HUES48 (cell line): Measurements from ENCODE around the gene TTC28.
"Not testable (repeated sequence)": the region's sequence is repeated elsewhere in the genome, so short reads cannot be mapped to it uniquely, and the experiment has no call there.

Experiments
- H3K27ac ChIP-seq: one replicate; pipeline ENCODE4 v1.7.0; 2013; ENCODE audit warnings: low read depth, low read length, inconsistent platforms
- H3K27me3 ChIP-seq: 2 replicates; pipeline ENCODE4 v1.6.1; 2013; ENCODE audit warnings: mild to moderate bottlenecking, low read length; ENCODE audit not compliant: control insufficient read depth, insufficient read depth
- H3K36me3 ChIP-seq: 2 replicates; pipeline ENCODE4 v1.6.1; 2013; ENCODE audit warnings: low read length; ENCODE audit not compliant: control insufficient read depth, insufficient read depth
- H3K4me1 ChIP-seq: 2 replicates; pipeline ENCODE4 v1.6.1; 2013; ENCODE audit warnings: mild to moderate bottlenecking, low read length; ENCODE audit not compliant: control insufficient read depth, insufficient read depth
- H3K4me3 ChIP-seq: 2 replicates; pipeline ENCODE4 v1.5.1; 2013; ENCODE audit warnings: mild to moderate bottlenecking, low read depth, low read length
- H3K9ac ChIP-seq: 2 replicates; pipeline ENCODE4 v1.6.1; 2013; ENCODE audit warnings: mild to moderate bottlenecking, low read depth, low read length, moderate library complexity
- H3K9me3 ChIP-seq: 2 replicates; pipeline ENCODE4 v1.6.1; 2013; ENCODE audit warnings: low read length; ENCODE audit not compliant: control insufficient read depth, insufficient read depth

The TTC28 gene

DNA sequence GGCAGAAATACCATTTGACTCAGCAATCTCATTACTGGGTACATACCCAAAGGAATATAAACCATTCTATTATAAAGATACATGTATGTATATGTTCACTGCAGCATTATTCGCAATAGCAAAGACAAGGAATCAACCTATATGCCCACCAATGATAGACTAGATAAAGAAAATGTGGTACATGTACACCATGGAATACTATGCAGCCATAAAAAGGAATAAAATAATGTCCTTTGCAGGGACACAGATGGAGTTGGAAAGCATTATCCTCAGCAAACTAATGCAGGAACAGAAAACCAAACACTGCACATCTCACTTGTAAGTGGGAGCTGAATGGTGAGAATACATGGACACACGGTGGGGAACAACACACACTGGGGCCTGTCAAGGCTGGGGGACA, 167.3 kb downstream of the TTC28 start:
- H3K9me3 ChIP-seq, H3K27me3 ChIP-seq: not testable (repeated sequence)

DNA sequence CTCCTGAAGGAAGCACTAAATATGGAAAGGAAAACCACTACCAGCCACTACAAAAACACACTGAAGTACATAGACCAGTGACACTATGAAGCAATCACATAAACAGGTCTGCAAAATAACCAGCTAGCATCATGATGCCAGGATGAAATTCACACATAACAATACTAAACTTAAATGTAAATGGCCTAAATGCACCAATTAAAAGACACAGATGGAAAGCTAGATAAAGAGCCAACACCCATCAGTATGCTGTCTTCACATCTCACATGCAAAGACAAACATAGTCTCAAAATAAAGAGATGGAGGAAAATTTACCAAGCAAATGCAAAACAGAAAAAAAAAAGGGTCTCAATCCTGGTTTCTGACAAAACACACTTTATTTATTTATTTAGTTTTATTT, 171.7 kb downstream of the TTC28 start:
- Histone ChIP-seq H3K36me3 (no peaks in the 10 kb centered on the region), H3K4me1 (no peaks in the 10 kb centered on the region; the same call in 1 of the 2 replicates), H3K27me3 (no peaks in the 10 kb centered on the region), H3K9ac (no peak overlapping the region), H3K9me3 (no peaks in the 10 kb centered on the region), H3K27ac (no peak overlapping the region), H3K4me3 (no peak overlapping the region)

More for the DNA sequence above, 167.3 kb downstream of the TTC28 start:
- H3K4me3 ChIP-seq, H3K9ac ChIP-seq, H3K36me3 ChIP-seq, H3K4me1 ChIP-seq, H3K27ac ChIP-seq: not testable (repeated sequence)

GRCh38 chr22:28506150-28506535, 173.5 kb downstream of the TTC28 start:
- no peaks in the 10 kb centered on the region; the same call in 1 of the 2 replicates for H3K4me1 ChIP-seq
- H3K27ac ChIP-seq, result no peak overlapping the region

DNA sequence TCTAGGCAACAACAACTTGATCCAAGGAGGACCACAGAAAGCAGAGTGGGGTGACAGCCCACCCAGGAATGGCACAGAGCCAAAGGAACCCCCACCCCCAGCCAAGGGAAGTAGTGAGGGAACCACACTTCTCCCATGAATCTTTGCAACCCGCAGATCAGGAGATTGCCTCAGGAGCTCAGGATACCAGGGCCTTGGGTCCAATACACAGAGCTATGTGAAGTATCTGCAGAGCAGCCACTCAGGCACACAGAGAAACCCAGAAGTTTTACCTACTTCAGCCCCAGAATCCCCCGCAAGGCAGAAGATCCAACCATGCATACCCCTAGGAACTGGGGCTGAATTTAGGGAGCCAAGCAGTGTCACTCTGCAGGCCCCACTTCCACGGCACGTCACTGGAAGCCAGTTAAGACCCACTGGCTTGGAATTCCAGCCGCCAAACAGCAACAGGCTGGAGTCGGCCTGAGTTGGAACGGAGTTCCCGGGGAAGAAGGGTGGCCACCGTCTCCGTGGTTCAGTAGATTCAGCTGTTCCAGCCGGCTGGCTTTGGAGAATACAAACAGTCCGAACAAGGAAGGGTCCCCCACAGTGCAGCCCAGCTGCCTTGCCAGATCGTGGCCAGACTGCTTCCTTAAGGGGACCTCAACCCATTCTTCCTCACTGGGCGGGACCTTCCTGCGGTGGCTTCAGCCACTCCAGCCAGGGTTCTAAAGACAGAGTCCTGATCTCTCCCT, 174.1 kb downstream of the TTC28 start:
- Histone ChIP-seq H3K9me3 (no peaks in the 10 kb centered on the region), H3K4me1 (no peaks in the 10 kb centered on the region; the same call in 1 of the 2 replicates), H3K27me3 (no peaks in the 10 kb centered on the region), H3K9ac (no peak overlapping the region), H3K36me3 (no peaks in the 10 kb centered on the region), H3K4me3 (no peak overlapping the region), H3K27ac (no peak overlapping the region)

More at GRCh38 chr22:28506150-28506535, 173.5 kb downstream of the TTC28 start:
- Histone ChIP-seq H3K27me3 (no peaks in the 10 kb centered on the region), H3K36me3 (no peaks in the 10 kb centered on the region), H3K9me3 (no peaks in the 10 kb centered on the region), H3K9ac (no peak overlapping the region), H3K4me3 (no peak overlapping the region)

DNA sequence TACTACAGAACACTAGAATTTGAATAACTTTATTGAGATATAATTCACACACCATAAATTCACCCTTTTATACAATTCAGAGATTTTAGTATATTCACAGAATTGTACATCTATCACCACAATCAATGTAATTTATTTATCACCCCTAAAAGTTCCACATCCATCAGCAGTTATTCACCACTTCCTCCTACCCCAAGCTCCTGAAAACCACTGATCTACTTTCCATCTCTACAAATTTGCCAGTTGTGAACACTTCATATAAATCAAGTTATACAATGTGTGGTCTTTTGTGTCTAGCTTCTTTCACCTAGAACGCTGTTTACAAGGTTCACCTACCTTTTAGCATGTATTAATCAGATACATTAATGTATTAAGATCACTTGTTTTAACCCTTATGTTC, 179.6 kb downstream of the TTC28 start:
- H3K27ac ChIP-seq, result no peak overlapping the region
- no peaks in the 10 kb centered on the region for H3K9me3 ChIP-seq
- H3K9ac ChIP-seq, result no peak overlapping the region

DNA sequence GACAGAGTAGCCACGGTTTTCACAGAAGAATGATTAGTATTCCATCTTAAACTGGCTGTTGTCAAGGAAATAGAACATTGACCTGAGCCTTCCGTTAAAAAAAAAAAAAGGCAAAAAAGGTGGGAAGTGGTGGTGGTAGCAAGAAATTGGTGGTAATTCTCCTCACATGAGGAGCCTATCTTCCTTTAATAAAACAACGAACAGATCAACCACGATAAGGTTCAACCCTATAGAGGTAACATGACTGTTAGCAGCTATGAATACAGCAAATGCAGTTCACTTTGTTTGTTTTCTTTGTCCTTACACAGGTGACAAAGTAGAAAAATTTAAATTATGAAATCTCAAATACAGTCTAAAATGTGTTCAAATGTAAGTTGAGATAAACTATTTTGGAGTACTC, 181.6 kb downstream of the TTC28 start:
- Histone ChIP-seq H3K4me1 (no peaks in the 10 kb centered on the region), H3K9me3 (no peaks in the 10 kb centered on the region), H3K27ac (no peak overlapping the region), H3K36me3 (no peaks in the 10 kb centered on the region), H3K27me3 (no peaks in the 10 kb centered on the region), H3K4me3 (no peak overlapping the region), H3K9ac (no peak overlapping the region)

More for the DNA sequence above, 179.6 kb downstream of the TTC28 start:
- Histone ChIP-seq H3K36me3 (no peaks in the 10 kb centered on the region), H3K4me1 (no peaks in the 10 kb centered on the region), H3K27me3 (no peaks in the 10 kb centered on the region), H3K4me3 (no peak overlapping the region)

DNA sequence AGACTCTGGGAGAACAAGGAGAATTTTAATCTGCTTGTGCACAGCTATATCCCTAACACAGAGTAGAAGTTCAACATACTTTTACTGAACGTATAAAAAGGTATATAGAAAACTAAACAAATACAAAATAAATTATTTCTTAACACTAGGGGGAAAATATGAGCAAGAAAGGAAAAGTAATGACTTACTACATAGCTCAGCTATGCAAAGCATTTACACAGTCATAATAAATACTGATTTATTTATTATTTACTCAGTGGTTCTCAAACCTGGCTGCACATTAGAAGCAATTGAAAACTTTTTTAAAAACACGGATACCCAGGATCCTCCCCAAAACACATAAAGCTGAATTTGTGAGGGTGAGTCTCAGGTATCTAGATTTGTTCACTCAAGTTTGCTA, 182.5 kb downstream of the TTC28 start:
- Histone ChIP-seq H3K9me3 (no peaks in the 10 kb centered on the region), H3K9ac (no peak overlapping the region), H3K4me3 (no peak overlapping the region), H3K4me1 (no peaks in the 10 kb centered on the region), H3K27ac (no peak overlapping the region), H3K27me3 (no peaks in the 10 kb centered on the region), H3K36me3 (no peaks in the 10 kb centered on the region)

GRCh38 chr22:28491289-28491688, 188.4 kb downstream of the TTC28 start:
- H3K27ac ChIP-seq, H3K27me3 ChIP-seq, H3K36me3 ChIP-seq, H3K9ac ChIP-seq, H3K4me3 ChIP-seq, H3K9me3 ChIP-seq, H3K4me1 ChIP-seq: not testable (repeated sequence)

DNA sequence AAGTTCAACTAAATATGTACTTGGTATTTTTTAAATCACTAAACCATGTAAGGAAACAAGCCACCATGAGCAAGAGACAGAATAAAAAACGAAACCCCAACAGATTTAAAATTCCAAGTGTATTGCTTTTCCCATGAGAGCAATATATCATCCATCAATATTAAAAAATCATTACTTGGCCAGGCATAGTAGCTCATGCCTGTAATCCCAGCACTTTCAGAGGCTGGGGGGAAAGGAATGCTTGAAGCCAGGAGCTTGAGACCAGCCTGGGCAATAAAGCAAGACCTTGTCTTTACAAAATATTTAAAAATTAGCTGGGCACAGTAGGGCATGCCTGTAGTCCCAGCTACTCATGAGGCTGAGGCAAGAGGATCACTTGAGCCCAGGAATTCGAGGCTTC, 190.8 kb downstream of the TTC28 start:
- Histone ChIP-seq H3K4me1 (no peaks in the 10 kb centered on the region), H3K36me3 (no peaks in the 10 kb centered on the region), H3K27me3 (no peaks in the 10 kb centered on the region), H3K9ac (no peak overlapping the region), H3K4me3 (no peak overlapping the region), H3K27ac (no peak overlapping the region), H3K9me3 (no peaks in the 10 kb centered on the region)

DNA sequence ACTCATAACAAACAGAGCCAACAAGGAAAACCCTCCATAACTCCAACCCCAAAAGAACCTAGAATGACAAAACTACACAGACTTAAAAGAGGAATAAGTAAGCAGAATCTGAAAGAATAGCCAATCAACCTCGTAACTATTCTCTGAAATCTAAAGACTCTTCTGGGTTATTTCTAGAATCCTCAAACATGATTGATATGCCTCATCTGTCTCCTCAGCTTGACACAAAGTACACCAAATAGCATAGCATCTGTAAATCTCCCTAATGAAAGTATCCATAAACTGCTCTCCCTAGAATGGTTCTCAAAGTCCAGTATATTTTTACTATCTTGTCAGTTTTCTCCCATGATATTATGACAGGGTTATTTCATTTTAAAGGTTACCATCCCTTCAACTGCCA, 195.0 kb downstream of the TTC28 start:
- H3K27ac ChIP-seq, result no peak overlapping the region
- H3K27me3 ChIP-seq, result no peaks in the 10 kb centered on the region
- H3K9ac ChIP-seq, result no peak overlapping the region
- H3K4me1 ChIP-seq, result no peaks in the 10 kb centered on the region
- no peak overlapping the region for H3K4me3 ChIP-seq
- H3K36me3 ChIP-seq, result no peaks in the 10 kb centered on the region
- no peaks in the 10 kb centered on the region for H3K9me3 ChIP-seq

DNA sequence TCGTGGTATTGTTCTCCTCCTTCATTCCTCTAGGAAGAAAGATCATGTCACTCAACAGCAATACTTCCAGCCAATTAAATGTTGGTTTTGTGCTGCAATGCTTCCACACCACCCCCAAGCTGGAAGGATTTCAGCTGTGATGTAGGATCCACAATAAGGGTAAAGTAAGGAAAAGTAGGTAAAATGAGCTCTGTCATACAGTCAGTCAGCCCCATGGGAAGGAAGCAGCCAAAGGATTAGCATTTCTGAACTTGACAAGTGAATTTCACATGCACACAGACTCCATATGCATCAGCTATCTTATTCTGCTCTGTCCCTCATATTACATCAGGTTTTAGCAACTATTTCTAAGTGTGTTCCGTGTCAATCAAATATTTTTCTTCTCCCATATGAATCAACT, 197.9 kb downstream of the TTC28 start:
- Histone ChIP-seq H3K9ac (no peak overlapping the region), H3K27me3 (no peaks in the 10 kb centered on the region), H3K27ac (no peak overlapping the region), H3K4me3 (no peak overlapping the region), H3K36me3 (no peaks in the 10 kb centered on the region), H3K9me3 (no peaks in the 10 kb centered on the region), H3K4me1 (no peaks in the 10 kb centered on the region)
